CD4-positive, alpha-beta T cell treated with Interferon gamma for 1 hour (primary cell): ENCODE data around the gene PDLIM3.
A peak's percentile ranks its signal among the peaks of the same experiment; 100 is the strongest.
"Not testable (repeated sequence)": the region's sequence is repeated elsewhere in the genome, so short reads cannot be mapped to it uniquely, and the experiment has no call there.

Experiments used
- DNase-seq: peaks from one replicate; pipeline ENCODE4 v3.0.0-alpha.2; 2020

PDLIM3 gene

GRCh38 chr4:185515248-185515647 is 20.1 kb downstream of the PDLIM3 start:
- no peak for DNase-seq

DNA sequence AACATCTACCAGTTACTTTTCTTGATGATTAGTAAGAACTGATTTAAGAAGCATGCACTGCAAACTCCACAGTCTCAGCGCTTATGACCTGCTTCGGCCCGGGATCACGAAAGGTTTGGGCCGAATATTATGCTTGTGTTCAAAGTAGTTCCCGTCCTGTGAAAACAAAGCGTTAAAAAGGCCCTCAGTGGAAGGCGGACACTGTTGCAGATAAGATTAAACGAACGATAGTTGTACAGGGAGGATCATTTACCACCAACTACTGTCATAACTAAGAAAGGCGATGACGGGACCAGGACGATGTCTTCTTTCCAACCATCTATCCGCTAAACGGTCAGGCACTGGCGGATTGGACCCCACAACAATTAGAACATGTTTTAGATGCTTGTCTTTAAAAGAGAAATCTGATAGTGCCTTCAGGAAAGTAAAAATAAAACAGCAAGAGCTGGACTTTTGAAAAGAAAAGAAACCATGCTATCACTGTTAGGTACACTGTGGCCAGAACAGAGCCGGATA is 21.1 kb downstream of the PDLIM3 start:
- no peak for DNase-seq

DNA sequence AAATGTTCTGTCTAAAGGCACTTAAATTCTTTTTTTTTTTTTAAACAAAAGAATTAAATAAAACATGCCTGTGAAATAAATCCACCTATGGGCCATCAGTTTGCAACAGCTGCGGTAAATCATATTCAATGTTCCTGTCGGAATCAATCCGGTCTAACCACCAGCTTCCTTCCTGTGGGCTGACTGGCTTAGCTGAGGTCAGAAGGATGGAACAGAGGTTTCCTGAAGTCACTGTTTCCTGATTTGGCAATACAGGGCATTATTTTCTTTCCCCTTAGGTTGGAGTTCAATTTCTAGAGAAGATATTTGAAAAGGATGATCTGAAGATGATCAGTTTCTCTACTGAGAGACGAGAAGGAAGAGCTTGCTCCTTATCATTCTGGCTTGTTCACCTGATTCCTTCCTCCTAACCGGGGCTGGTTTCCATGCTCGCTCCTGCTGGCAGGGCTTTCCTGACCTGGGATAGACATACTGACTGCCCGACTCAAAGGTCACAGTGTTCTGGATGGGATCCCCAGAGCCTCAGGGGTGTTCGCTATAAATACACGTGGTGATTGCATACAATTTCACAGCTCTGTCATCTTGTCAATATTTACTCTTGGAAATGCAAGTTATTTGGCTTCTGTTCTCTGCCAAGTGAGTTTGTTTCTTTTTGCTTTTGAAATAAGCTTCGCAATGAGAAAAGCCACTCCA is 21.7 kb downstream of the PDLIM3 start:
- DNase-seq: no peak

DNA sequence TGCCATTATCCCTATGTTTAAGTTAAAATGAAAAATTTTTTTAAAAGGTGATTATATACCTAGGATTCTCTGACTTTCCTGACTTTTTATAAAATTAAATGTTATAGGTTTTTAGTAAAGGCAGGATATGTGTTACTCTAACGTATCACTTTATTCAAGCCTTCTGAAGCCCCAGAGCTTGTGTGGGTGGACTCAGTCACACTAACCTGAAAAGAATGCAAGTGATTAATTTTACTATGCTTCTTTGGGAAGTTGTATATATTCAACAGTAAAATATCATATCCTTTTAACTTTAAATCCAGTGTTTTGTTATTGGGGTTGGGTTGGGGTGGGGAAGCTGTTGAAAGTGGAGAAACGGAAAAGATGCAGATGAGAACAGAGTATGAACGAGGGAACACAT is 22.8 kb downstream of the PDLIM3 start:
- DNase-seq: no peak

GRCh38 chr4:185511243-185511642 is 24.1 kb downstream of the PDLIM3 start:
- DNase-seq: not testable (repeated sequence)

GRCh38 chr4:185510806-185511205 is 24.5 kb downstream of the PDLIM3 start:
- DNase-seq: no peak

DNA sequence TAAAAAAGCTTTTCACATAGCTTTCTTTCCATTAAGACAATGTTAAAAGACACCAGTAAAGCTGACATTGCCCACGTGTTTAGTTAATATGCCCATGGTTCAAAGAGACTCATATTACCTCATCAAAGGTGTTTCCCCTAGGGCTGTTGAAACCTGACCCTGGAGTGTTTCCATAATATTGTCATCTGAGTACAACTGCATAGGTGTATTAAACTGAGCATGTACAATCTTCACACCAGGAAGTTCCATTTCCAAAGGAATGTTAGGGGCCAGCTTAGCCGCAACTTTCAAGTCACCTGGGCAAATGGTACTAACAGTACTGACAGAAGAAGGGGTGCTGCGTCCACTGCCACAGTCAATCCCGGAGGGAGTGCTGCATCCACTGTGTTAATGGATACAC is 27.1 kb downstream of the PDLIM3 start:
- no peak for DNase-seq

- no peak for DNase-seq
Measured at GRCh38 chr4:185506422-185506821, 28.9 kb downstream of the PDLIM3 start.

DNA sequence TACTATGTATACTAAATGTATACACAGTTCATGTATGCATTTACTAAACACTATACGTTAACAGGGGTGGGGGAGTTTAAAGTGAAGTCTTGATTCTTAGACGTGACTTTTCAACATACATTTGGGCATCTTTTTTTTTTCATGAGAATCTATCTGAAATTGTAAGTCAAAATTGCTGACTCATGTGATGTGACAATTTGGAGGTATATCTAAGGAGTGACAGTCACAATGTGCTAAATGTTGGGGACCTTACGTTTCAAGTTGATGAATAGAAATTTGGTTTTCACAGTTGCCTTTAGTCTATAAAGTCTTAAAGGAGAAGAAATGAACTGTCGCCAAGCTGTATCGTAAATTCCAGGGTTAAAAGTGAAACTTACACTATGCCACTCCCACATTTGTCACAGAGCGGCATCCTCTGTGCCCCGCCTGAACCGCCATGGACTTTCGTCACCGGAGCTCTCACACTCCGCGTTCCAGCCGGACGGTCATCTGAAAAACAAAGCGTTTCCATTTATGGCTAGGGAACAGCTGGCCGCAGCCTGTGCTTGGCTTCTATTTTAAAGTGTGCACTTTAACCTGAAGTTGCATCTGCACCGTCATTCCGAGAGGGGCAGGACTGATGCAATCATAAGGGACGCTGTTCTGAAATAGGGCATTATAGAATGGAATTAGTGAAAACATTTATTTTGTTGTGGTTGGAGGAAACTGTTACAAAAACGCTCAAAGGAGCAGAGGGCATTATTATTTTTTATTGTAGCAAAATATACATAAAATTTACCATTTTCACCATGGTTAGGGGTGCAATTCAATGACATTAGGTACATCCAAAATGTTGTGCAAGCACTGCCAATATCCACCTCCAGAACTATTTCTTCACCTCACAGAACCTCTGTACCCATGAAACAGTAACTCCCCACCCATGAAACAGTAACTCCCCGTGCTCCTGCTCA is 30.9 kb downstream of the PDLIM3 start:
- no peak for DNase-seq

- no peak for DNase-seq
Measured at GRCh38 chr4:185502386-185502785, 32.9 kb downstream of the PDLIM3 start.

DNA sequence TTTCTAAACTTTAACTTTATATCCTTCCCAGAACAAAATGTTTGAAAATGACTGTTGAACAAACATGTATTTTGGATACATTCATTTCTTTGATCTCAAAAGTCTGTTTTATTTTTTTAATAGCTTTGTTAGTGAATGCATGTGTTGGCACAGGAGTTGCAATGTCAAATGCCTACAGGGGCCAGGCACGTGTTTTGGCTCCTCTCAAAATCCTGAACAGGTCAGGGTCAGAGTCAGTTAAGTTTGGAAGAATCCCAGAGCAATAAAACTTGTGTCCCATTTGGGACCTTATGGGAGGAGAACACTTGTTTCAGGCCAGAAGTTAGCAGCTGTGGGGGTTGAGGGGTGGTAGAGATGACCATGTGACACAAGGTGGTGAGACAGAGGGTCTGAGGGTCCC is 34.7 kb downstream of the PDLIM3 start:
- DNase-seq: no peak

DNA sequence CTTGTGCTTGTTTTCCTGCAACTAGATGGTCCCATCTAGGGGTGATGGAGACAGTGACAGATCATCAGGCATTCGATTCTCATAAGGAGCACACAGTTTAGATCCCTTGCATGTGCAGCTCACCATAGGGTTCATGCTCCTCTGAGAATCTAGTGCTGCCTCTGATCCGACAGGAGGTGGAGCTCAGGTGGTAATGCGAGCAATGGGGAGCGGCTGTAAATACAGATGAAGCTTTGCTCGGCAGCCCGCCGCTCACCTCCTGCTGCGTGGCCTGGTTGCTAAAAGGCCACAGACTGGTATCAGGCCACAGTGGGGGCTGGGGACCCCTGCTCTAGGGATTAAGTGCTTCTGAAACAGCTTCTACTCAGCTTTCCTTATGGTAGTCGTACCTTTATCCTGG is 35.3 kb downstream of the PDLIM3 start:
- DNase-seq: no peak

DNA sequence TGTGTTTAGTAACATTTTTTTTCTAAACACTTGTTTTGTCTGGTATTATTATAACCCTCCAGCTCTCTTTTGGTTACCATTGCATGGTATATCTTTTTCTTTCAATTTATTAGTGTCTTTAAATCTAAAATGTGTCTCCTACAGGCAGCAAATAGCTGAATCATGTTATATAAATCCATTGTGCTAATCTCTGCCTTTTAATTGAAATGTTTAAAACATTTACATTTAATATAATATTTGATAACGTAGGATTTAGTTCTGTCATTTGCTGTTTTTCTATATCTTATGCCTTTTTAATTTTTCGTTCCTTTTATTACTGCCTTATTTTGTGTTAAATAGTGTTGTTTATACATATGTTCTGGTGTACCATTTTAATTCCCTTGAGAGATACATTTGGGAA is 46.7 kb downstream of the PDLIM3 start:
- no peak for DNase-seq

GRCh38 chr4:185481401-185481800 is 53.9 kb downstream of the PDLIM3 start:
- no peak for DNase-seq

GRCh38 chr4:185480016-185480732 is 55.1 kb downstream of the PDLIM3 start:
- no peak for DNase-seq

DNA sequence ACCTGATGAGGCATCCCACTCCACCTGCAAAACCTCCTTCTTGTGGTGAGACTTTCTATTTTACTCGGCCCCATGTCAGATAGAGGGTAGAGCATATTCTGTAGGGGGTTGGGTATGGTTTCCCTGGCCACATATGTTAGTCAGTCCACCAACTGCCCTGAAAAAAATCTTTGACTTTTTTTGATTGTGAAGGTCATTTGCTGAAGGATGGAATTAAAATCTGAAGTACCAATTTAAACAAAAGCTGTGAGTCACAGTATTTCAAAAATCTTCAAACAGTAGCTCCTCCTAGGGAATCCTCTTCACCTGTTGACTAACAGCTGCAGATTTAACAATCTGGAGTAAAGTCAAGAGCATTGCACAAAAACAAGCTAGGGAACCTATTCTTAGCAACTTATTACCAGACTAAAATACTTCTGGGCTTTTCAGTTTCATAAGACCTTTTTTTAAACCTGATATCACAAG is 55.8 kb downstream of the PDLIM3 start:
- DNase-seq: no peak

- no peak for DNase-seq
Measured at GRCh38 chr4:185473247-185473646, 62.1 kb downstream of the PDLIM3 start.

DNA sequence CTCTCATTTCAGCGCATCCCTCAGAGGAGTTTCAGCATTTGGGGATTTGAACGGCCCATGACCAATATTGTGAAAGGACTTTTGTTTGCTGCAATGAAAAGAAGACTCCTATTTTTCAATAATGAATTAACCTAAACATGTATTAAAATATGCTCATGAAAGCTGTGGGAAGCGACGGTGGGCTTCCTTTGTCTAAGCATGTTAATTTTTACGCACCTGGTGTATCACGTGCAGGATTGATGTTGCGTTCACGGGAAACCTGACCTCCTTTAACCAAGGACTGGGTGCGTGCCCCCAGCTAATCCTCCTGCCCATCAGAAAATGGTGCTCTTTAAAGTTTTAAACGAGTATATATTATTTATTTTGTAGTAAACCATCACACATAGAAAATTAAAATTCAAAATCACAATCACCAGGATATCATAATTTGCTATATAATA is 63.2 kb downstream of the PDLIM3 start:
- no peak for DNase-seq

GRCh38 chr4:185471235-185472102 is 63.8 kb downstream of the PDLIM3 start, which contains the start of gene CCDC110:
Gene CCDC110, minus strand, starts transcription at chr4:185471733. Its CDS starts 50 bp downstream, at chr4:185471683.
- DNase-seq: peak; percentile 87

DNA sequence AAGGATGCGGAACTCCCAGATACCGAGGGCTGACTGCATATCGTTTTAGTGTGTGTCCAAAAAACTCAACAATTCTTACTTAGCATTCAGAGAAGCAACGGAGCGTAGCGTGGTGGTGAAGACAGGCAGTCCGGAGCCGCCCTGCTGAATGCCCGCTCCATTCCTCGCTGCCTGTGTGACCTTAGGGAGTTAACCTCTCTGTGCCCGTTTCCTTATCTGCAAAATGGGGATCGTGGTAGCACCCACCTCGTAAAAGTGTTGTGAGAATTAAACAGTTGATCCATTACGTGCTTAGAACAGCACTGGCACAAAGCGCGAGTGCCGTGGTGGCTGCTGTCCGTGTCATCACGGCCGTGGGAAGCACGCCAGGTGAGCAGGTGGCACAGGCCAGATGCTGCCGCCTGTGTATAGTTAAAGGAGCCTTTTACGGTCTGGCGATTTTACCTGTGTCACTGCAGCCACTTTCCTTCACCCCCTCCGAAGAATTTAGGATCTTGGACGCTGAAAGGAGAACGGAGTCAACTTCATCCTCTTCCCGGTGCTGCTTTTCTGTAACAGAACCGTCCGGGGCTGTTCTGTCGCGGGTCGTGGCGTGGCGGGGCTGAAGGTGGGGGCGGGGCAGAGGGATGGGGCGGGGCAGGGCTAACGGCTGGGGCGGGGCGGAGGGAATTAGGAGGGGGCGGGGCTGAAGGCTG is 64.7 kb downstream of the PDLIM3 start:
- peak; percentile 45 for DNase-seq

GRCh38 chr4:185469580-185470154 is 65.6 kb downstream of the PDLIM3 start:
- no peak for DNase-seq
